ENCODE data around the gene SMIM5. TPM values are rescaled to one million over a fixed set of nuclear protein-coding genes. Genes with fewer than 3 reads are reported as not detected.

SMIM5 gene
- total RNA-seq, 1 donor from 2014 or later: 14.0 TPM

GRCh38 chr17:75589012-75589918 lies 44.0 kb upstream of the SMIM5 start:
- Histone ChIP-seq H3K36me3 (no peaks in the 10 kb centered on the region), H3K9me3 (replicated peaks) (no peaks in the 10 kb centered on the region), H3K4me1 (peaks cover 35% of the 10 kb centered on the region), H3K4me3 (peak overlapping the region; percentile 77), H3K27ac (replicated peaks) (peak overlapping the region; percentile 95), H3K27me3 (ENCODE audit: low read depth) (no peaks in the 10 kb centered on the region)
- TF ChIP-seq CTCF (IDR thresholded peaks at IDR 0.05; ENCODE audit: borderline replicate concordance): peak; percentile 79
- DNase-seq: peak; percentile 98
- intact Hi-C loops (cut with micrococcal nuclease): loop anchor here (10.0 kb wide), 1 partner anchor 164 kb away; no protein-coding TSS in a partner anchor

- peak; percentile 32 for DNase-seq
Measured at GRCh38 chr17:75589919-75590303, 43.3 kb upstream of the SMIM5 start.

GRCh38 chr17:75590314-75590761 lies 42.9 kb upstream of the SMIM5 start:
- Histone ChIP-seq H3K36me3 (no peaks in the 10 kb centered on the region), H3K27ac (replicated peaks) (peak overlapping the region; percentile 95), H3K4me1 (peaks cover 35% of the 10 kb centered on the region), H3K9me3 (replicated peaks) (no peaks in the 10 kb centered on the region), H3K4me3 (peak overlapping the region; percentile 77), H3K27me3 (ENCODE audit: low read depth) (no peaks in the 10 kb centered on the region)
- DNase-seq: no peak
- no peak for TF ChIP-seq CTCF (IDR thresholded peaks at IDR 0.05; ENCODE audit: borderline replicate concordance)
- intact Hi-C loops (cut with micrococcal nuclease): no loop called here

More at GRCh38 chr17:75589919-75590303, 43.3 kb upstream of the SMIM5 start:
- Histone ChIP-seq H3K9me3 (replicated peaks) (no peaks in the 10 kb centered on the region), H3K36me3 (no peaks in the 10 kb centered on the region), H3K4me3 (peak overlapping the region; percentile 77), H3K4me1 (peaks cover 35% of the 10 kb centered on the region), H3K27me3 (ENCODE audit: low read depth) (no peaks in the 10 kb centered on the region), H3K27ac (replicated peaks) (peak overlapping the region; percentile 95)
- intact Hi-C loops (cut with micrococcal nuclease): loop anchor here (10.0 kb wide), 1 partner anchor 165 kb away; no protein-coding TSS in a partner anchor
- TF ChIP-seq CTCF (IDR thresholded peaks at IDR 0.05; ENCODE audit: borderline replicate concordance): no peak

GRCh38 chr17:75590849-75591721 lies 42.1 kb upstream of the SMIM5 start:
- no peak for TF ChIP-seq CTCF (IDR thresholded peaks at IDR 0.05; ENCODE audit: borderline replicate concordance)
- H3K27ac ChIP-seq (replicated peaks): no peak overlapping the region
- intact Hi-C loops (cut with micrococcal nuclease): no loop called here

GRCh38 chr17:75591722-75592302 lies 41.4 kb upstream of the SMIM5 start:
- intact Hi-C loops (cut with micrococcal nuclease): no loop called here
- H3K27ac ChIP-seq (replicated peaks): no peak overlapping the region

More at GRCh38 chr17:75590849-75591721, 42.1 kb upstream of the SMIM5 start:
- H3K9me3 ChIP-seq (replicated peaks): no peaks in the 10 kb centered on the region
- DNase-seq: no peak
- no peak overlapping the region for H3K4me3 ChIP-seq
- peaks cover 35% of the 10 kb centered on the region for H3K4me1 ChIP-seq
- no peaks in the 10 kb centered on the region for H3K36me3 ChIP-seq
- H3K27me3 ChIP-seq (ENCODE audit: low read depth): no peaks in the 10 kb centered on the region

More at GRCh38 chr17:75591722-75592302, 41.4 kb upstream of the SMIM5 start:
- TF ChIP-seq CTCF (IDR thresholded peaks at IDR 0.05; ENCODE audit: borderline replicate concordance): no peak
- Histone ChIP-seq H3K9me3 (replicated peaks) (no peaks in the 10 kb centered on the region), H3K36me3 (no peaks in the 10 kb centered on the region), H3K4me3 (no peak overlapping the region), H3K27me3 (ENCODE audit: low read depth) (no peaks in the 10 kb centered on the region), H3K4me1 (peaks cover 35% of the 10 kb centered on the region)
- DNase-seq: no peak
